Measurements from ENCODE around the gene EHD4.

GRCh38 chr15:41983221-41983620 is 10.9 kb upstream of the EHD4 start:
- TF ChIP-seq POLR2AphosphoS5 (IDR thresholded peaks at IDR 0.05): no peak
- no peak for TF ChIP-seq CTCF (IDR thresholded peaks at IDR 0.05)
- TF ChIP-seq POLR2A (IDR thresholded peaks at IDR 0.05): no peak
